Stimulated activated CD8-positive, alpha-beta memory T cell treated with anti-CD3 and anti-CD28 coated beads, Interleukin-12 subunit alpha, Interleukin-12 subunit beta, amount 100 ng/mL, for 4 hours (primary cell): Measurements from ENCODE around the gene SCARB1.

Experiments used
- DNase-seq: peaks from one replicate; pipeline ENCODE4 v3.0.0-alpha.2; 2020; ENCODE audit warnings: low read depth

SCARB1 gene

GRCh38 chr12:124842073-124842749 is 21.5 kb downstream of the SCARB1 start:
- no peak for DNase-seq

- no peak for DNase-seq
Measured at GRCh38 chr12:124841558-124841945, 22.1 kb downstream of the SCARB1 start.

GRCh38 chr12:124837958-124838803 is 25.5 kb downstream of the SCARB1 start:
- no peak for DNase-seq

DNA sequence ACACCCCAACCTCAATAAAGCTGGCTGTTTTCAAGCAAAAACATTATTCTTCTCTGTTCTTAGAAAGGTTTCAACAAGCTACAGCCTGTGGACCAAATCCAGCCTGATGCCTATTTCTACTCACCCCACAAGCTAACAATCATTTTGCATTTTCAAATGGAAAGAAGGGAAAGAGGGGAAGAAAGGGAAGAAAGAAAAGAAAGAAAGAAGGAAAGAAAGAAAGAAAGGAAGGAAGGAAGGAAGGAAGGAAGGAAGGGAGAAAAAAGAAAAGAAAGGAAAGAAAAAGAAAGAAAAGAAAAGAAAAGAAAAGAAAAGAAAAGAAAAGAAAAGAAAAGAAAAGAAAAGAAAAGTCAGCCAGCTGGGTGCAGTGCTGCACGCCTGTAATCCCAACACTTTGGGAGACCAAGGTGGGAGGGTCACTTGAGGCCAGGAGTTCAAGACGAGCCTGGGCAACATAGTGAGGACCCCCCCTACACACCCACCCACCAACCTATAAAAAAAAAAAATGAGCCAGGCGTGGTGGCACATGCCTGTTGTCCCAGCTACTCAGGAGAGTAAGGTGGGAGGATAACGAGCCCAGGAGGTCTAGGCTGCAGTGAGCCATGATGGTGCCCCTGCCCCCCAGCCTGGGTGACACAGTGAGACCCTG is 26.3 kb downstream of the SCARB1 start:
- no peak for DNase-seq

GRCh38 chr12:124836759-124837158 is 26.9 kb downstream of the SCARB1 start:
- no peak for DNase-seq

- DNase-seq = no peak
Measured at GRCh38 chr12:124835656-124836410, 27.8 kb downstream of the SCARB1 start.

GRCh38 chr12:124834822-124835221 is 28.8 kb downstream of the SCARB1 start:
- DNase-seq = no peak

DNA sequence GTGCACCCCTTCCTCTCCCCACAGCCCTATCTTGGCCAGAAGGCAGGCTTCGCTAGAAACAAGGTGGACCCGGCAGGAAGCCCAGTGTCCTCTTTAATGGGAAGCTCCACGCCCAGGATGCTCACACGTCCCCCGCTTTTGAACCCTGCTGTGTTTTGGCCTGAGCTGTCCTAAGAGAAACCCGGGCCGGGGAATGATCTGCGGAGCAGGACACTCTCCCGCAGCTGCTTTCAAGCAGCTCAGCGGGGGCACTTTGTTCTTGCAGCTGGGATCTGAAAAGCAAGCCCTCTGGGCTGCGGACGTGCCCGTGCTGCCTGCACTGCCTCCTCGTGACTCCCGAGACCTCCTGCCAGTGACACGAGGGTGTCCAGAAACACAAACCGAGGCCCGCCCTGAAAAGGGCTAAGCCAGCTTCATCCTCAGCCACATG is 30.0 kb downstream of the SCARB1 start:
- no peak for DNase-seq

- DNase-seq = no peak
Measured at GRCh38 chr12:124832856-124833255, 30.8 kb downstream of the SCARB1 start.

DNA sequence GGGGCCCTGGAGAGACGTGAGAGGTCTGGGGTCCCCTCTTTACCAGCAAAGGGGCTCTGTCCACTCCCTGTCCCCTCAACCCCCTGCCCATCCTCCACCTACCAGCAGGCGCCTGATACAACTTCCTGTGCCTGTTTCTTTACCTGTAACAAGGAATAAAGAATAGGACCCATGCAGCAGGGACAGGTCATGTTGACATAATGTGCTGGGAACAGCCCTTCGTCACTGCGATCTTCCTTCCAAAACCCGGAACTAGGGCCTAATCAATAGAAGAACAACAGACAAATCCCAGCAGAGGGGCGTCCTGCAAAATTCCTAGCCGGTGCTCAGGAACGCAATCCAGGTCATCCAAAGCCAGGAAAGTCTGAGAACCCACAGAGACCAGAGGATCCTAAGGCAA is 32.1 kb downstream of the SCARB1 start:
- DNase-seq = no peak

DNA sequence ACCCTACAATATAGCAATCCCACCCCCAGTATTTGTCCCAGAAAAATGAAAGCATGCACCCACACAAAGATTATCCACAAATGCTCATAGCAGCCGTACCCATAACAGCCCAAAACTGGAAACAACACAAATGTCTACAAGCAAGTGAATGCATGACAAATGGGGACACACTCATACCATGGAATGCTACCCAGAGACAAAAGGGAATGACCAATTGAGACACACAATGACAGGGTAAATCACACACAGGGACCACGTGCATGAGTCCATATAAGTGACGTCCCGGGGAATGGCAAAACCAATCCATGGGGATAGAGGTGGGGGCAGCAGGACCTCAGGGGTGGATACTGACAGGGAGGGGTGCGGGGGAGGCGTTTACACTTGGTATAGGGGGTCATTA is 33.4 kb downstream of the SCARB1 start:
- DNase-seq = no peak

DNA sequence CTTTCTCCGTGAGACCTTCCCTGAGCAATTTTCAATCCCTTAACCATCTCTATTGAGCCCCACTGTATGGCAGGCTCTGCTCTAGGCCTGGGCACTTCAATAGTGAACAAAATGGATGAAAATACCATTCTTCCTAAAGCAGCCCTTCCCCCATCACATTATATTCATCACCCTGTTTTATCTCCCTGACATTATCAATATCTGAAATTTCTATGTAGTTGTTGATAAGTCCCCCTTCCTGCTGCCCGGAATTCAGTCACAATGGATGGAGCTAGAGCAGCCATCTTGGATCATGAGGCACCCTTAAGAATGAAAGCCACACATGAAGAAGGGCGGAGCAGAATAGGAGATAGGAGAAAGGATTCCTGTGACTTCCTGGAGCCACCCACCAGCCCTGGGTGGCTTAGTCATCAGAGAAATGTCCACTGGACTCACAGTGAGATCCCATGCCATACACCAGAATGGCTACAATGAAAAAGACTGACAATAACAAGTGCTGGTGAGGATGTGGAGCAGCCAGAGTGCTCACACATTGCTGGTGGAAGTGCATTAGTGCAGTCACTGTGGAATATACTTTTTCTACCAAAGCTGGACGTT is 33.9 kb downstream of the SCARB1 start:
- DNase-seq = no peak

DNA sequence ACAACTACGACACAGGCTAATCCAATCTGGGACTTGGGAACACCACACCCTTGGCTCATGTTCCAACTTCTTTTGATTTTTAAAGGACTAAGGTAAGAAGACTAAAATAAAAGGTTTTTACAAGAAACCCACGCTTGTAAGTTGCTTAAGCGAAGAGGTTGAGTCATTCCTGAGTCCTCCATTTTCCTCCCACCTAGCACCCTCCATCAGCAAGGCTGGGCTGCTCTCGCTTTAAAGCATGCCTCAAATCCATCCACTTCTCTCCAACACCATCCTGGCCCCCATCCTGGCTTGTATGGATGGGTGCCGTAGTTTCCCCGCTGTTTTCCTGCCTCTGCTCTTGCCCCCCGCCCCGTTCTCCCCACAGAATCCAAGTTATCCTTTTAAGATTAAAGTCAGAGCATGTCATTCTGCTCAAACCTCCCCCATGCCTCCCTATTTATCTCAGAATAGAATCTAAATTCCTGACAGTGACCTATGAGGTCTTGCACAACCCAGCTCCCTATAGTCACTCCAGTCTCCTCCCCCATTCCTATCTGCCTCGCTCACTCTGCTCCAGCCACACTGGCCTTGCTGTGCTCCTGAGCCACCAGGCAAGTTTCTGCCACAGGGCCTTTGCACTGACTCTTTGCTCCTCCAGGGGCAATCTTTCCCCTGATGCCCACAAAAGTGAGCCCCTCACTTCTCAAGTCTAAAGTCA is 34.5 kb downstream of the SCARB1 start:
- no peak for DNase-seq

DNA sequence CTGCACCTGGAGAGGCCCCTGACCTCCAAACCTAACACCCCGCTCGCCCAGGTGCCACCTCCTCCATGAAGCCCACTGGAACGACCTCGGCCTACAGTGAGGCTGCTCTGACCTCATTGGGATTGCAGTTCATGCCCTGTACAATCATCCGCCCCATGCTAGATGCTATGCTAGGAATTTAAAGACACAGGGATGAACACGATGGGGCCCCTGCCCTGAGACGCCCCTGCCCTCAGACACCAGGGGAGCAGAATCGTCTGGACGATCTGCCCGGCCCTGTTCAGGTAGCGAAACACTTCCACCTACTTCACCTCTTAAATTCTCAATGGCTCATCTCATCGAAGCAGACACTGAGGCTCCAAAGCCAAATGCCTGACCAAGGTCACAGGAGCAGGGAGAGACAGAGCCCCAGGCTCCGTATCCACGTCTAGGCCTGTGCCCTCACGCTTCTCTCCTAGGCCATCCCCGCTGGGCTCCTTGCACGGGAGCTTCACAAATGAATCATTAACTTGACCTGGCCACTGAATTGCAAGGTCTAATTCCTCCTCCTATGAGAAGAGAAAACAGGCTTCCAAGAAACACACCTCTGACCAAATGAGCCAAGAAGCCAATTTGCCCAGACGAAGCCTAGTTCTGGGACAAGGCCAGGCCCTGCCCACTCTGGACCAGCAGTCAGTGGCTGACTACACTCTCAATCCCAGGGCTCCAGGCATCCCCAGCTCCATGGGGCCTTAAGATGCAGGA is 35.2 kb downstream of the SCARB1 start:
- DNase-seq = no peak

- DNase-seq = no peak
Measured at GRCh38 chr12:124827588-124828184, 36.0 kb downstream of the SCARB1 start.

- DNase-seq = no peak
Measured at GRCh38 chr12:124824195-124824594, 39.5 kb downstream of the SCARB1 start.

- no peak for DNase-seq
Measured at GRCh38 chr12:124823272-124823970, 40.2 kb downstream of the SCARB1 start.

- no peak for DNase-seq
Measured at GRCh38 chr12:124822218-124822617, 41.4 kb downstream of the SCARB1 start.
